Lung (tissue), 12 donors: Measurements from ENCODE around the gene C2CD2. TPM values are rescaled to one million over a fixed set of nuclear protein-coding genes. Genes with fewer than 3 reads are reported as not detected.

Source experiments
- ATAC-seq: fragments of 200-7000 bp; cut with Tn5 transposase; one replicate; pipeline ENCODE4 v1.9.1; 2020; ENCODE audit warnings: moderate number of reproducible peaks; ENCODE audit not compliant: insufficient read depth, low FRiP score
- DNase-seq, 3 donors: peaks; one replicate each; pipeline ENCODE4 v3.0.0-alpha.2; 2013 to 2017
- H3K27ac ChIP-seq, 2 donors: one replicate each; pipeline ENCODE4 v1.5.1; 2013; ENCODE audit warnings: mild to moderate bottlenecking in 2 of 2, moderate library complexity in 2 of 2, control low read depth in 1 of 2, inconsistent platforms in 1 of 2, low read depth in 1 of 2, low read length in 1 of 2
- H3K27me3 ChIP-seq, 3 donors: one replicate each; pipeline ENCODE4 v1.5.1; 2013; ENCODE audit warnings: low read length in 2 of 3; ENCODE audit not compliant: control insufficient read depth in 3 of 3, insufficient read depth in 3 of 3
- H3K36me3 ChIP-seq, 4 donors: one replicate each; pipeline ENCODE4 v1.5.1; 2013; ENCODE audit warnings: low read length in 4 of 4, mild to moderate bottlenecking in 1 of 4, moderate library complexity in 1 of 4; ENCODE audit not compliant: control insufficient read depth in 4 of 4, insufficient read depth in 4 of 4
- H3K4me1 ChIP-seq, 5 donors: one replicate each; pipeline ENCODE4 v1.5.1; 2013; ENCODE audit warnings: low read length in 5 of 5, mild to moderate bottlenecking in 2 of 5, moderate library complexity in 1 of 5; ENCODE audit not compliant: control insufficient read depth in 5 of 5, insufficient read depth in 5 of 5
- H3K4me3 ChIP-seq: one replicate; pipeline ENCODE4 v1.5.1; 2013; ENCODE audit warnings: mild to moderate bottlenecking, control low read depth, moderate library complexity
- H3K9ac ChIP-seq, 2 donors: one replicate each; pipeline ENCODE4 v1.5.1; 2013; ENCODE audit warnings: low read length in 2 of 2, control low read depth in 1 of 2; ENCODE audit not compliant: insufficient read depth in 1 of 2
- H3K9me3 ChIP-seq, 4 donors: one replicate each; pipeline ENCODE4 v1.5.1; 2013; ENCODE audit warnings: low read length in 3 of 4, mild to moderate bottlenecking in 1 of 4, moderate library complexity in 1 of 4; ENCODE audit not compliant: control insufficient read depth in 4 of 4, insufficient read depth in 3 of 4
- CTCF ChIP-seq: IDR thresholded peaks from 2 replicates; pipeline ENCODE4 v1.5.1; 2012; ENCODE audit warnings: mild to moderate bottlenecking; ENCODE audit errors: control extremely low read depth, extremely low read depth
- WGBS, 2 donors: extraction: QIAGEN DNeasy Blood & Tissue Kit; methylation state at CpG; one replicate each; pipeline ENCODE4 v1.1.7; 2013; 5-methylcytosine and 5-hydroxymethylcytosine counted together
- polyA plus RNA-seq, 2 donors: library from polyadenylated mRNA; stranded (reverse); fragments of 200-250 nt; gene quantifications; one replicate each; pipeline ENCODE4 v1.2.1, GENCODE V29; 2013
- total RNA-seq, 2 donors: library from RNA; depleted of rRNA in 1 of 2; stranded (reverse); fragments of >200 nt in 1 of 2; gene quantifications; one replicate each; pipeline ENCODE4 v1.2.1, GENCODE V29; 2014 to 2021
- donor health status: control.
- donor health status: control.
- donor health status: Bipolar disorder and iron deficiency.
- donor health status: healthy.
- donor health status: DM: yes; HTN: yes; CAD: no.

C2CD2 gene
- total and polyA plus RNA-seq, 4 donors, result 7.0 to 19.5 (median 12.2) TPM

GRCh38 chr21:41974752-41975053 is 20.9 kb upstream of the C2CD2 start:
- H3K27me3 ChIP-seq, result no peaks in the 10 kb centered on the region
- H3K36me3 ChIP-seq, result no peaks in the 10 kb centered on the region
- WGBS, 2 donors, result 83 to 91% methylated on average over 4 of the region's 4 CpGs
- no peak for ATAC-seq
- peaks cover 0 to 4% (median 0%) of the 10 kb centered on the region in 4 donors for H3K9me3 ChIP-seq
- no peak overlapping the region for H3K9ac ChIP-seq
- H3K4me1 ChIP-seq, result peaks cover 0 to 7% (median 4%) of the 10 kb centered on the region in 5 donors
- DNase-seq, result no peak
- TF ChIP-seq CTCF, result no peak
- no peak overlapping the region for H3K4me3 ChIP-seq
- H3K27ac ChIP-seq, result no peak overlapping the region

GRCh38 chr21:41973861-41974751 is 20.3 kb upstream of the C2CD2 start:
- Histone ChIP-seq H3K9ac (no peak overlapping the region), H3K27ac (no peak overlapping the region), H3K4me1 (peaks cover 0 to 8% (median 4%) of the 10 kb centered on the region in 5 donors), H3K36me3 (no peaks in the 10 kb centered on the region), H3K9me3 (peaks cover 0 to under 1% (median 0%) of the 10 kb centered on the region in 4 donors), H3K4me3 (no peak overlapping the region), H3K27me3 (no peaks in the 10 kb centered on the region)
- DNase-seq (peak in 1 of 3 donors; percentile 46), ATAC-seq (no peak)
- no peak for TF ChIP-seq CTCF
- 57 to 72% methylated on average over 14 of the region's 14 CpGs for WGBS, 2 donors

- DNase-seq (no peak), ATAC-seq (no peak)
- 84 to 93% methylated on average over 15 of the region's 15 CpGs for WGBS, 2 donors
- Histone ChIP-seq H3K9me3 (no peaks in the 10 kb centered on the region), H3K4me3 (no peak overlapping the region), H3K4me1 (peaks cover 0 to 9% (median 4%) of the 10 kb centered on the region in 5 donors), H3K27me3 (no peaks in the 10 kb centered on the region), H3K36me3 (no peaks in the 10 kb centered on the region), H3K9ac (no peak overlapping the region), H3K27ac (no peak overlapping the region)
- TF ChIP-seq CTCF, result no peak
These were observed 19.6 kb upstream of the C2CD2 start for GRCh38 chr21:41973427-41973831.
